ENCODE results near the gene AVP. TPM values are rescaled to one million over a fixed set of nuclear protein-coding genes. Genes with fewer than 3 reads are reported as not detected.
A peak's percentile ranks its signal among the peaks of the same experiment; 100 is the strongest.

The AVP gene
- total RNA-seq, 2 donors from 2014 or later: not detected

DNA sequence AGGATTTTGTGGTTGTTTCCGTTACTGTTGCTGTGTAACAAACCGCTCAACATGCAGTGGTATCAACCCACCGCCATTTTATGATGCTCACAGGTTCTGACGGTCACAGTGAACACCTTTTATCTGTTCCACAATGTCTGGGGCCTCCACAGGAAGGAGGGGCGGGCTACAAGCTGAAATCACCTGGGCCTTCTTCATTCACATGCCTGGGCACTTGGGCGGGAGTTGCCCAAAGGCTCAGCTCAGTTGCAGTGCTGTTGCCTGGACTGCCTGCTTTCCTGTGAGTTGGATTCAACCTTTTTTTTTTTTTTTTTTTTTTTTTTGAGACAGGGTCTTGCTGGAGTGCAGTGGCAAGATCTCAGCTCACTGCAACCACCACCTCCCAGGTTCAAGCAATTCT, 16.7 kb upstream of the AVP start:
- Histone ChIP-seq H3K27ac (no peak overlapping the region), H3K27me3 (no peaks in the 10 kb centered on the region), H3K4me1 (no peaks in the 10 kb centered on the region), H3K9me3 (no peaks in the 10 kb centered on the region), H3K36me3 (no peaks in the 10 kb centered on the region), H3K4me3 (no peak overlapping the region)
- TF ChIP-seq CTCF (IDR thresholded peaks at IDR 0.05): no peak
- DNase-seq (ENCODE audit: low spot score): no peak

GRCh38 chr20:3100480-3100879, 16.0 kb upstream of the AVP start:
- TF ChIP-seq CTCF (IDR thresholded peaks at IDR 0.05): no peak
- Histone ChIP-seq H3K9me3 (no peaks in the 10 kb centered on the region), H3K4me3 (no peak overlapping the region), H3K4me1 (no peaks in the 10 kb centered on the region), H3K27ac (no peak overlapping the region), H3K36me3 (no peaks in the 10 kb centered on the region), H3K27me3 (no peaks in the 10 kb centered on the region)
- DNase-seq (ENCODE audit: low spot score): no peak

- Histone ChIP-seq H3K36me3 (no peaks in the 10 kb centered on the region), H3K27me3 (no peaks in the 10 kb centered on the region), H3K4me1 (peaks cover 0 to 10% of the 10 kb centered on the region in 2 donors), H3K27ac (no peak overlapping the region), H3K9me3 (no peaks in the 10 kb centered on the region), H3K4me3 (no peak overlapping the region)
- no peak for DNase-seq (ENCODE audit: low spot score)
- TF ChIP-seq CTCF (IDR thresholded peaks at IDR 0.05): no peak
Measured at GRCh38 chr20:3094848-3095629, 10.5 kb upstream of the AVP start.

- TF ChIP-seq CTCF (IDR thresholded peaks at IDR 0.05): no peak
- H3K4me3 ChIP-seq: no peak overlapping the region
- H3K27me3 ChIP-seq: no peaks in the 10 kb centered on the region
Measured at GRCh38 chr20:3093861-3094361, 9.4 kb upstream of the AVP start.

GRCh38 chr20:3092611-3093379, 8.3 kb upstream of the AVP start:
- Histone ChIP-seq H3K4me1 (peaks cover 0 to 10% of the 10 kb centered on the region in 2 donors), H3K9me3 (no peaks in the 10 kb centered on the region), H3K27ac (no peak overlapping the region), H3K36me3 (no peaks in the 10 kb centered on the region), H3K27me3 (no peaks in the 10 kb centered on the region), H3K4me3 (peak overlapping the region in 1 of 2 donors; percentile 49)
- no peak for TF ChIP-seq CTCF (IDR thresholded peaks at IDR 0.05)
- DNase-seq (ENCODE audit: low spot score): no peak

More at GRCh38 chr20:3093861-3094361, 9.4 kb upstream of the AVP start:
- Histone ChIP-seq H3K36me3 (no peaks in the 10 kb centered on the region), H3K9me3 (no peaks in the 10 kb centered on the region), H3K4me1 (peaks cover 0 to 10% of the 10 kb centered on the region in 2 donors), H3K27ac (no peak overlapping the region)
- no peak for DNase-seq (ENCODE audit: low spot score)

All from right atrium auricular region (tissue), 2 donors.